ENCODE data around the gene EED.
"Not testable (repeated sequence)": the region's sequence is repeated elsewhere in the genome, so short reads cannot be mapped to it uniquely, and the experiment has no call there.

EED gene

GRCh38 chr11:86251345-86251744 is 6.8 kb downstream of the EED start:
- no peak for DNase-seq

DNA sequence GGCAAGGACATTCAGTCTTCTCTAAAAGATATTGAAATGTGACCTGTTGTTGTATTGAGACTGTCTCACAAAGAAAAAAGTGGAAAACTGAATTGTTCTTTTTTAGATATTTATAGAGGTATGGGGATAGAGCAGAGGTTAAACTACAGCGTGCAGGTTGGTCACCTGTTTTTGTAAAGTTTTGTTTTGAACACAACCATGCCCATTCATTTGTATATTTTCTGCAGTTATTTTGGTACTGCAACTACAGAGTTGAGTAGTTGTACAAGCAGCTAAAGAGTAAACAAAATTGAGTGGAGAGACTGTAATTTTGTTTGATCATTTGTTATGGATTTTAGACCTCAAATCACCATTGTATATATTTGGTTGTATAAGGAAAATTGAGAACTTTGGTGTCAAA is 11.3 kb downstream of the EED start:
- no peak for DNase-seq

GRCh38 chr11:86256608-86257007 is 12.1 kb downstream of the EED start:
- DNase-seq, result no peak

DNA sequence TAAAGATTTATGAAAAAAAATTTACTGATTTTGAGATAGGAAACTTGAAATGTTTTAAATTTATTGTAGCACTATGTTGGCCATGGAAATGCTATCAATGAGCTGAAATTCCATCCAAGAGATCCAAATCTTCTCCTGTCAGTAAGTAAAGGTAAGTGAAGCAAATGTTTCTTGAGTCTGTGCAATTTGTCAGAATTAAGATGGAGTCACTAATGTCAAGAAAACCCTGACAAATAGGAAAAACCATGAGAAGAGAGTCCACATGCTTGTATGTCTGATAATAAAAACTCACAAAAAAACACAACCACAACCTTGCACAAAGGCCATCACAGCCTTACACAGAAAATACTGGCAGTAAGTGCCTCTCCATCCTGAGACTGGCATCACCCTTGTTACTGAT is 12.9 kb downstream of the EED start:
- DNase-seq, result no peak

DNA sequence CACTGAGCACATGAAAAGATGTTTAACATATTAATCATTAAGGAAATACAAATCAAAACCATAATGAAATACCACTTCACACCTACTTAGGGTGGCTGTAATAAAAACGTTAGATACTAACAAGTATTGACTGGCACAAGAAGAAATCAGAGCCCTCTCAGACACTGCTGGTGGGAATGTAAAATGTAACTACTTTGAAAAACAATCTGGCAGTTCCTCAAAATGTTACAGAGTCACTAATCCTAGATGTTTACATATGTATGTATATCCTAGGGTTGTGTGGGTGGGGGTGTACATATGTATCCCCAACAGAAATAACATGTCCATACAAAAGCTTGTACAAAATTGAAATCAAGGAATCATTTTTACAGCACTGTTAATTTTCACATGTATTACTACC is 15.2 kb downstream of the EED start:
- no peak for DNase-seq

GRCh38 chr11:86261328-86261727 is 16.8 kb downstream of the EED start:
- DNase-seq, result no peak

DNA sequence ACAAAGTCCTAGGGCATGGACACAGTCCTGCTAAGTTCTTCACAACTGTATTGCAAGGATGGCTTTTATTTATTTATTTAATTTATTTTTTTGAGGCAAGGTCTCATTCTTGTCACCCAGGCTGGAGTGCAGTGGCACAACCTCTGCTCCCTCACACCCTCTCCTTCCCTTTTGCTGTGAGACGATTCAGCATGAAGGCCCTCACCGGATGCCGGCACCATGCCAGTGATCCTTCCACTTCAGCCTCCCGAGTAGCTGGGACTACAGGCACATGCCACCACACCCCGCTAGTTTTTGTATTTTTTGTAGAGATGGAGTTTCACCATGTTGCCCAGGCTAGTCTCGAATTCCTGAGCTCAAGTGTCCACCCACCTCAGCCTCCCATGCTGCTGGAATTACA is 17.8 kb downstream of the EED start:
- no peak for DNase-seq

- DNase-seq, result no peak
Observed at GRCh38 chr11:86264649-86265048, 20.1 kb downstream of the EED start.

DNA sequence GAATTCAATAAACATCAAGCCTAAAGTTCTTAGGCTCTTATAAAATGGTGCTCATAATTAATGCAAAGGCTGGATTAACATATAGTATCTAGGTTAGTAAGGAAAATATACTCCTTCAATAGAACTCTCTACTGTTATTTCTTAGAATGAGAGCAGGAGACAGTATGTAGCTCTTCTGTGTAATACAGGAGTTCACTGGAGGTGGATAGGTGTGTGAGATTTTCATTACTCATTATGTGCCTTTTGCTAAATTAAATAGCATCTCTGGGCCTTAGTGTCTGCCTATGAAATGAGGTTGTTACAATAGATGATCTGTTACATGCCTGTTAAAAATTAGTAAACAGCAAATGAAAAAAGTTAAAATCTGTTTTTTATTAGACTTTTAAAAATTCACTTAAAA is 20.6 kb downstream of the EED start:
- DNase-seq, result no peak

GRCh38 chr11:86269645-86270044 is 25.1 kb downstream of the EED start:
- DNase-seq, result no peak

DNA sequence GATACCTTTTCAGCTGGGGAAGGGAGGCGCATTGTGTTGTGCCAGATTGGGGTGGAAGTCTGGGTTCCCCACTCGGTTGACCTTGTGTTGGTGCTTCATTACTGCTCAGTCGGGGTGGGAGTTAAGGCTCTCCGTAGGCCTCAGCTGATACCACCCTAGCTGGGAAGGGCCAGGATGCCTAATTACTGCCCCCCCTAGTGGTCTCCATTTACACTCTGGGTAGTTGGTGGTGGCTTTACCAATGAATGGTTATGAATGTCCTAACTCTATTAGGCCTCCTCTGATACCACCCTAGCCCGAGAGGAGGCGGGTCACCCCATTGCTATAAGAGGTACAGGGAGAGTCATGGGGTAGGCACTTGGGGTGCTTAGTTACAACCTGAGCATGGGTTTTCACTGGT is 29.9 kb downstream of the EED start:
- DNase-seq, result no peak

DNA sequence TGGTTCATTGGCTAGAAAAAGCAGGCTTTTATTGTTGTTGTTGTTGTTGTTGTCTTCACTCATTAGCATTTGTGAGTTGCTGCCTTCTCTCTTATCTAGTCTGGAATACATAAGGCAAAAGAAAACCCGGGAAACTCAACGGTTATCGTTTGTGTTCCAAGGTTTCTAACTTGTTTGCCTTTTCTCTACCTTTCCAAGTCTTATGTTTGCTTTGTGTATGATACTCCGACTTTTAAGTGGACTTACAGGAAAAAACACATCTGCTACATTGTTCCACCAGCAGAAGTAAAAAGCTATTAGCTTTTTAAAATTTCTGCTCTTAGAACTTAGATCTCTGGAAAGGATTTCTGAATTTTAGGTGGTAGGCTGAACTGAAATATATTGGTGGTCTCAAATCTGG is 30.4 kb downstream of the EED start:
- DNase-seq, result no peak

DNA sequence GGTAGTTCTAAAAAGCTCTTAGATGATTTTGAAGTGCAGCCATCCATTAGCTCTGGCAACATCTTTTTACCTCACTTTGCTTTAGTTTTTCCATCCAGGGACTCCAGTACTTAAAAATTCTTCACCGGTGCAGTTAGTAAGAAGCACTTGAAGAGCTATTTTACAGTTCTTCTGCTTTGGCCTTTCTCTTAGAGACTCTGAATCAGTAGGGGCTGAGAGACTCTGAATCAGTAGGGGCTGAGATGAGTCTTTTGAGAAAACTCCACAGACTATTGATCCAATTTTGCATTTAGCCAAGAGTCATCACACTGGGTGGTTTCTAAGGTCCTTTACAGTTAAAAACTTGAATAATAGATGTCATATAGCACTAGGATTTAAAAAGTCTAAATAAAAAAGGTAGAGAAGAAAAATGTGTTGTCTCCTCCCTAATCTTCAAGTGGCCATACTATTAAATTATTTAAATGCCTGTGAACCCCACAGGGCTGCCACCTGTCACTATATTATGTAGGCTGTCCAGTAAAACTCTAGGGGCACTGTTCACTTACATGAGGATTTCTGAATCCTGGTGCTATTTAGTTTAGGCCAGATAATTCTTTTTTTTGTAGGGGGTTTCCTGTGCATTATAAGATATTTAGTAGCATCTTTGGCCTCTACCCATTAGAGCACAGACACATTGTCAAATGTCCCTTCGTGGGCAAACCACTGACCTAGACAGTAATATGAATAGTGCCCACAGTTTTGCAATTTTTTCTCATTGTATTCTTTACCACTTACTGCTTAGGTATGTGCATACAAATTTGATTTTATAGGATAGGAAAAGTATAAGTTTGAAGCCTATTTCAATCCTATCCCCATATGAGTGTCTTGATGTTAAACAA is 31.2 kb downstream of the EED start:
- DNase-seq, result no peak

DNA sequence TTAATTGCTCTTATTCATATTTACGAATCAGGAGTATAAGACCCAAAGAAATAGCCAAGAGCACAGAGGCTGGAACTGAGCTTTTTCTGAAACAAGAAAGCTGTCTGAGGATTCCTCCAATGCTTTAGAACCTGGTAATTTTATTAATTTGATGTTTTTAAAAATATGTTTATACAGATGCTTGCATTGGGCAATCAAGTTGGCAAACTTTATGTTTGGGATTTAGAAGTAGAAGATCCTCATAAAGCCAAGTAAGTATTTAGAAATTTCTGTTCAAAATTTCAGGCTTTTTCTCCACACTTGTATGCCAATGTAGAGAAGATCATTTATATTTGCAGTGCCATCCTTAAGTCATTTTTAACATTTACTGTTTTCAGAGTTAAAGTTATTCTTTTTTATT is 33.2 kb downstream of the EED start:
- no peak for DNase-seq

- DNase-seq, result no peak
Observed at GRCh38 chr11:86278226-86278625, 33.7 kb downstream of the EED start.

- DNase-seq, result no peak
Observed at GRCh38 chr11:86279747-86280146, 35.2 kb downstream of the EED start.

GRCh38 chr11:86287468-86287796 is 42.9 kb downstream of the EED start:
- no peak for DNase-seq

DNA sequence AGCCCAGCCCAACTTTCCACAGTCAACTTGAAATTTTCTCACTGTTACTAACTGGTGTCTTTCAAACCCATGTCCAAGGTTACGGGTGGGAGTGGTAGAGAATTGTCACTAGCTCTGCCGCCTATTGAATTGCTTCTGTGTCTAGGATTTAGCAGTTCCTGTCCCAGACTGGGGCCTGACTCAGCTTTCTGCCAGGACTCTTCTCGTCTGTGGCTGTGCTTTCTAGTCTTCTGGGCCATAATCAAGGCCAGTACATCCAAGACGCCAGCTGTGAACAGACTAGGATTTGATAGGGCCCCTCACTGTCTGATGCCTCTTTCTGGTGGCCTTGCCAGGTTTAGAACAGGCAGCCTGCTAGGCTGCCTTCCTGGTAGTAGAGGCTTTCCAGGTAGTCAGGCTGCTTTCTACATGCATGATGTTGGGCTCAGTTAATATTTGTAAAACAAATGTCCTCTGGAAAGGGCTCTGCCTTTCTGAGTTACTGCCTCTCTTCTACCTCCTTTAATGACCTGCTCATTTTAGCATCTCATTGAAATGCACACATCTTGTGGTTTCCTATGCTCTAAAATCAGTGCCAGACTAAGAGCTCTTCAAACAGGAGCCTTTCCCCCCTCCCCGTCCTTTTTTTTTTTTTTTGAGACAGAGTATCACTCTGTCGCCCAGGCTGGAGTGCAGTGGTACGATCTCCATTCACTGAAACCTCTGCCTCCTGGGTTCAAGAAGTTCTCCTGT is 44.4 kb downstream of the EED start:
- DNase-seq, result no peak

GRCh38 chr11:86289508-86290280 is 45.1 kb downstream of the EED start:
- DNase-seq, result not testable (repeated sequence)

DNA sequence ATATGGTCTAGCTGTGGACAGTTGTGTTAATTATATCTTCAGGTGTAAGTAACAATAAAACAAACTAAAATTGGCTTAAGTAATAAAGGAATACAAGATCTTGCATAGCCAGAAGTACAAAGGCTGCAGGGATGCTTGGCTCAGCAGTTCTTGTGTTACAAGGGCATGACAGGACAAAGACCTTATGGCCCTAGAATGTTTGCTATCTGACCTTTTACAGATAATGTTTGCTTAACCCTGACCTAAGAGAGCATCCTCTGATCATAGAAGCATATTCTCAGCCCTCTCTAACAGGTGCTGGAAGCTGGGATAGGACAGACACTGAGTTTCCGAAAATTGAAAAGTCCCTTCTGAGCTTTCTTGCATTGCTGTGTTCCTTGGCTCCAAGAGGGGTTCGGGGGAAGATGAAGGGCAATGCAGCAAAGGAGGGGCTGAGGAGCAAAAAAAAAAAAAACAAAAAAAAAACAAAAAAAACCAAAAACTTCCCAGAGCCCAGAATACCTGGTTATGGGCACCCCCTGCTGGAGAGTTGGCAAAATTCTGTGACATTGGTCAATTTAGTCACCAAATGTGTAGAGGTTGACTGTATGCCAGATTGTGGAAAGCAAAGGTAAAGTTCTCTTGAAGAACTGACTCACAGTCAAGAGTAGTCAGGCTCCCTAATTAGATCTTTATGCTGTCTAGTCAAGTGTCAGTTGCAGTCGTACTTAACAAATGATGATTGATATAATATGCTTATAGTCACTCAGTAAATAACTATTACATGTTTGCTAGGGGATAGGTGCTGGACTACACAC is 47.1 kb downstream of the EED start:
- peak; percentile 67 for DNase-seq

GRCh38 chr11:86292912-86293616 is 48.5 kb downstream of the EED start:
- no peak for DNase-seq

DNA sequence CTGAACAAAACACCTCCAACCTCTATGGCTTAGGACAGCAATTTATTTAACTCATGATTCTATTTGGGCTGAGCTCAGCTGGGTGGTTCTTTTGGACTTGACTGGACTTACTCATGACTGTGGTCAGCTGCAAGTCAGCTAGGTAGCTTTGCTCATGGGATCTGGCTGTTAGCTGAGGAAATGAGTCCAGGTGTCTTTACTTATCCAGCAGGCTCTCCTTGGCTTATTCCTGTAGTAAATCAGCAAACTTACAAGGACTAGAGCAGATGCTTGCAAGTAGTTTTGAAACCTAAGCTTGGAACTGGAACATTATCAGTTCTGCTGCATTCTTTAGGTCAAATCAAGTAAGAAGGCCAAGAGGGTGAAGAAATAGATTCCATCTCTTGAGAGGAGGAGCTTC is 49.5 kb downstream of the EED start:
- DNase-seq, result no peak

Data from fibroblast of skin of right biceps (primary cell).